PFSK-1 (cell line): ENCODE data around the gene RYR1.

Source experiments
- FOXP2 ChIP-seq: optimal IDR thresholded peaks from 2 replicates; pipeline ENCODE3; 2011; ENCODE audit warnings: borderline replicate concordance, control low read depth, inconsistent platforms; ENCODE audit not compliant: insufficient read depth; ENCODE audit errors: extremely low read length, extremely low read depth
- POLR2AphosphoS5 ChIP-seq: IDR thresholded peaks from 2 replicates; pipeline ENCODE4 v1.6.1; 2012; ENCODE audit warnings: low read depth, mild to moderate bottlenecking, control low read depth, low read length, moderate library complexity
- REST ChIP-seq, 2 experiments: IDR thresholded peaks; 2 replicates each; pipeline versions ENCODE4 v1.6.1 to v1.8.0; 2011 to 2012; ENCODE audit warnings: low read depth in 2 of 2, low read length in 2 of 2, control low read depth in 1 of 2, inconsistent platforms in 1 of 2, mild to moderate bottlenecking in 1 of 2, moderate library complexity in 1 of 2; ENCODE audit not compliant: insufficient read depth in 1 of 2
- TAF1 ChIP-seq: IDR thresholded peaks from 2 replicates; pipeline ENCODE4 v1.6.1; 2012; ENCODE audit warnings: low read length, control low read depth, borderline replicate concordance; ENCODE audit not compliant: insufficient read depth

- TF ChIP-seq TAF1 (no peak), FOXP2 (no peak), POLR2AphosphoS5 (no peak), REST (IDR thresholded peaks at IDR 0.05; ENCODE audit: insufficient read depth in 1 of 2, low read depth in 2 of 2, low read length in 2 of 2) (no peak)
Observed at GRCh38 chr19:38417146-38417543, 16.3 kb upstream of the RYR1 start.
